Upper lobe of left lung (tissue), 6 donors: ENCODE measurements around the gene ZDHHC1. TPM values are rescaled to one million over a fixed set of nuclear protein-coding genes. Genes with fewer than 3 reads are reported as not detected.
A peak's percentile ranks its signal among the peaks of the same experiment; 100 is the strongest.

Experiments
- ATAC-seq, 2 donors: fragments of 200-7000 bp; cut with Tn5 transposase; one replicate each; pipeline ENCODE4 v1.9.1; 2022; ENCODE audit warnings: mild to moderate bottlenecking in 2 of 2, moderate library complexity in 2 of 2; ENCODE audit not compliant: low FRiP score in 2 of 2
- DNase-seq, 2 donors: peaks; one replicate each; pipeline ENCODE4 v3.0.0-alpha.2; 2019 to 2020
- H3K27ac ChIP-seq, 4 donors: fragments of 200-600 bp; sonication (generic); one replicate each; pipeline ENCODE4 v1.5.1; 2016 to 2019
- H3K27me3 ChIP-seq, 4 donors: fragments of 200-600 bp; sonication (generic); one replicate each; pipeline ENCODE4 v1.5.1; 2017 to 2019
- H3K36me3 ChIP-seq, 4 donors: fragments of 200-600 bp; sonication (generic); one replicate each; pipeline ENCODE4 v1.5.1; 2016 to 2019
- H3K4me1 ChIP-seq, 4 donors: fragments of 200-600 bp; sonication (generic); one replicate each; pipeline ENCODE4 v1.5.1; 2018 to 2019
- H3K4me3 ChIP-seq, 4 donors: fragments of 200-600 bp; sonication (generic); one replicate each; pipeline ENCODE4 v1.5.1; 2017 to 2019; ENCODE audit warnings: mild to moderate bottlenecking in 2 of 4, moderate library complexity in 1 of 4
- H3K9me3 ChIP-seq, 4 donors: fragments of 200-600 bp; sonication (generic); one replicate each; pipeline ENCODE4 v1.5.1; 2018 to 2019
- EP300 ChIP-seq, 4 donors: sonication (generic); formaldehyde crosslinking; IDR thresholded peaks; one replicate each; pipeline ENCODE4 v1.5.1; 2017; ENCODE audit warnings: antibody characterized with exemption in 4 of 4, control low read depth in 2 of 4
- POLR2A ChIP-seq, 4 donors: fragments of 450-650 bp; IDR thresholded peaks; one replicate each; pipeline ENCODE4 v1.5.1; 2016 to 2017; ENCODE audit warnings: antibody characterized with exemption in 4 of 4, mild to moderate bottlenecking in 2 of 4
- POLR2AphosphoS5 ChIP-seq, 2 donors: sonication (generic); formaldehyde crosslinking; IDR thresholded peaks; one replicate each; pipeline ENCODE4 v1.5.1; 2017; ENCODE audit warnings: antibody characterized with exemption in 2 of 2
- WGBS, 2 donors: methylation state at CpG; one replicate each; pipeline ENCODE4 v1.1.5; 2017 to 2018; 5-methylcytosine and 5-hydroxymethylcytosine counted together
- total RNA-seq, 6 donors: library from RNA; depleted of rRNA in 4 of 6; stranded (reverse); fragments of >200 nt in 4 of 6; gene quantifications; one replicate each; pipeline versions ENCODE4 v1.1.0 to v1.2.1, GENCODE V29; 2016 to 2021
- TF ChIP-seq, protein P1 (sequence below), 6 experiments: fragments of 450-650 bp in 4 of 6; fragments of 200-600 bp in 2 of 6; sonication (generic) in 2 of 6; IDR thresholded peaks; one replicate each; pipeline ENCODE4 v1.5.1; 2016 to 2019; ENCODE audit warnings: antibody characterized with exemption in 6 of 6
- donor health status: DM: no; HTN: no; CAD: no; lungs with moderate emphysema.
- donor health status: DM: no; HTN: yes; CAD: no; lungs with severe emphysema.

The ZDHHC1 gene
- total RNA-seq, 6 donors from 2014 or later: 14.7 to 49.2 (median 21.4) TPM

DNA sequence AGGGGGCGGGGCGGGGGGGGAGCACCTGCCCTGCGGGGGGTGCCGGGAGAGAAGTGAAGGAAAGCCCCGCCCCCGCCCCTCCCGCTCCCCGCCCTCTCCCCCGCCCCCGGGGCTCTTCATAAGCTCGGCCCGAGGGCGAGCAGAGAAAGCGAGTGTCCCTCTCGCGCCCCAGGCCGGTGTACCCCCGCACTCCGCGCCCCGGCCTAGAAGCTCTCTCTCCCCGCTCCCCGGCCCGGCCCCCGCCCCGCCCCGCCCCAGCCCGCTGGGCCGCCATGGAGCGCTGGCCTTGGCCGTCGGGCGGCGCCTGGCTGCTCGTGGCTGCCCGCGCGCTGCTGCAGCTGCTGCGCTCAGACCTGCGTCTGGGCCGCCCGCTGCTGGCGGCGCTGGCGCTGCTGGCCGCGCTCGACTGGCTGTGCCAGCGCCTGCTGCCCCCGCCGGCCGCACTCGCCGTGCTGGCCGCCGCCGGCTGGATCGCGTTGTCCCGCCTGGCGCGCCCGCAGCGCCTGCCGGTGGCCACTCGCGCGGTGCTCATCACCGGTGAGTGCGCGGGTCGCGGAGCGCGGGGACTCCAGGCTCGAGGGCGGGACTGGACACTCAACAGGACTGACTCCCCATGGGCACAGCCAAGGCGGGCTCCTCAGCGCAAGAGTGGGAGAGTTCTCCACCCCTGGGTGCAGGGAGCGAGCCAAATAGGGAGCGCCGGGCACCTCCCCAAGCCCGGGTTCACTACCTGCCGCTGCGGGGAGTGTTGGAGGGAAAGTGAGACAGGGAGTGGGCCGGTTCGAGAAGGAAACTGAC, 14.9 kb upstream of the ZDHHC1 start, which contains the start of gene HSD11B2:
HSD11B2 (plus strand) TSS at position 145 of the 798 bp plus-strand sequence; CDS start at position 273, 128 bp downstream.
- peak within 1 kb of the TSS; percentile 20 to 60 (median 51) for H3K4me3 ChIP-seq
- ATAC-seq: peak in 1 of 2 donors; percentile 73
- H3K4me1 ChIP-seq: peaks cover 27 to 41% (median 37%) of the 10 kb centered on the region in 4 donors
- H3K36me3 ChIP-seq: peaks cover 0 to 5% (median under 1%) of the 10 kb centered on the region in 4 donors
- no peaks in the 10 kb centered on the region for H3K9me3 ChIP-seq
- peak; percentile 63 to 93 for DNase-seq
- peaks cover 0 to 12% (median 4%) of the 10 kb centered on the region in 4 donors for H3K27me3 ChIP-seq
- no peak for TF ChIP-seq POLR2AphosphoS5 (IDR thresholded peaks at IDR 0.05)
- TF ChIP-seq, protein P1, sequence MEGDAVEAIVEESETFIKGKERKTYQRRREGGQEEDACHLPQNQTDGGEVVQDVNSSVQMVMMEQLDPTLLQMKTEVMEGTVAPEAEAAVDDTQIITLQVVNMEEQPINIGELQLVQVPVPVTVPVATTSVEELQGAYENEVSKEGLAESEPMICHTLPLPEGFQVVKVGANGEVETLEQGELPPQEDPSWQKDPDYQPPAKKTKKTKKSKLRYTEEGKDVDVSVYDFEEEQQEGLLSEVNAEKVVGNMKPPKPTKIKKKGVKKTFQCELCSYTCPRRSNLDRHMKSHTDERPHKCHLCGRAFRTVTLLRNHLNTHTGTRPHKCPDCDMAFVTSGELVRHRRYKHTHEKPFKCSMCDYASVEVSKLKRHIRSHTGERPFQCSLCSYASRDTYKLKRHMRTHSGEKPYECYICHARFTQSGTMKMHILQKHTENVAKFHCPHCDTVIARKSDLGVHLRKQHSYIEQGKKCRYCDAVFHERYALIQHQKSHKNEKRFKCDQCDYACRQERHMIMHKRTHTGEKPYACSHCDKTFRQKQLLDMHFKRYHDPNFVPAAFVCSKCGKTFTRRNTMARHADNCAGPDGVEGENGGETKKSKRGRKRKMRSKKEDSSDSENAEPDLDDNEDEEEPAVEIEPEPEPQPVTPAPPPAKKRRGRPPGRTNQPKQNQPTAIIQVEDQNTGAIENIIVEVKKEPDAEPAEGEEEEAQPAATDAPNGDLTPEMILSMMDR (IDR thresholded peaks at IDR 0.05): peak in 5 of 6 experiments; percentile 12 to 62 (median 35)
- H3K27ac ChIP-seq: peak within 1 kb of the TSS in 3 of 4 donors; percentile 44 to 75 (median 58)
- 3 to 19% methylated on average over 9 to 45 of the region's 87 CpGs for WGBS, 2 donors

DNA sequence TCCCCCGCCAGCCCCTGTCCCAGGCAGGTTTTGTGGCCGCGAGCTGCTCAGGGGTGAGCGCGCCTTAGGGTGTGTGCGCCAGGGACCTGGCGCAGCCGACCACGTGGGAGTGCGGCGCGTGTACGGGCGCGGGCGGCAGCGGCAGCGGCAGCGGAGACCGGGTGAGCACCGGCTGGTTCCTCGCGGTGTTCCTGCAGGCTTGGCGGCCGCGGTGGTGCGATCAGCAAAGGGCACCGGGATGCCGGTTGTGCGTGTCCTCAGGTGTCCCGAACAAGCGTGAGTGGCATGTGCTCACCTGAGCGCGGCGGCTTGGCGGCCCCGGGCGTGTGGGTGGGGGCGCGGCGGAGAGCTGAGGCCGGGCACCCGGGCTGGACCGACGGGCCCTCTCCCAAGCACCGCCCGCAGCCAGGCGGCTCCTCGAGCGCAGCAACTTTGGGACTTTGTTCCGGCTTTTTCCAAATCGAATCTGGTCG, 14.3 kb upstream of the ZDHHC1 start:
- TF ChIP-seq POLR2A (IDR thresholded peaks at IDR 0.05): no peak
- TF ChIP-seq, protein P1 (IDR thresholded peaks at IDR 0.05): peak in 2 of 6 experiments; percentile 4 to 11
- Histone ChIP-seq H3K36me3 (no peaks in the 10 kb centered on the region), H3K4me1 (peaks cover 27 to 41% (median 37%) of the 10 kb centered on the region in 4 donors), H3K4me3 (peak overlapping the region; percentile 20 to 60 (median 51)), H3K9me3 (no peaks in the 10 kb centered on the region), H3K27ac (peak overlapping the region in 3 of 4 donors; percentile 44 to 75 (median 58)), H3K27me3 (peaks cover 0 to 12% (median 4%) of the 10 kb centered on the region in 4 donors)
- WGBS, 2 donors: 1% methylated on average over 37 of the region's 53 CpGs; no CpG with 5 or more reads in 1 of the 2 donors
- ATAC-seq (peak in 1 of 2 donors; percentile 24), DNase-seq (peak in 1 of 2 donors; percentile 90)

DNA sequence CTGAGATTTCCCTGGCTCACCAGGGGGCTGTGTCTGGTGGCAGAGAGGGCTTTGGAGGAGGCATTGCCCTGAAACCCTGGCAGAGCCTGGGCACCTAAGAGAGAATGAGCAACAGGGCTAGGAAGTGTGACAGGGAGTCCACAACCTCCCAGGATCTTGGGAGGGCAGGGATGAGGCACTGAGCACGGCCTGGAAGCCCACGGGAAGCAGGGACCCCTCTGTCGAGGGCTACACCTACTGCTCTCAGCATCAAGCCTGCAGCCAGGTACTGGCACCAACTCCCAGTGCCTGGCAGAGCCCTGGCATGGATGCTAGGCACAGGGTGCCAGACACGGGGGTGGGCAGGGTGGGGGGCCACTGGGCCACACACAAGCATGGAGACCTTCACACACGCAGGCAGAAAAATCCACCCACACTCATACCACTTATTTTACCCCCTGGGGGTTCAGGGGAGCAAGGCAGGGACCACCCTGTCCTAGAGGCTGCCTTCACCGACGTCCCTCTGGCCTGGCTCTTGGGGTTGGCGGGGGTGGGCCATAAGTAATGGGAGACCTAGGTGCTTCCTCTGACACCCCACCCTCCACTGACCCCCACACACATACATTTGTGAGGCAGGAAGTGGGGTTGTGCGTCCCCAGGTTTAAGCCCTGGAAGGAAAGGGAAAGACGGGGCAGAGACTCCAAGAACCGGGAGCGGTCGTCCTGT, 13.7 kb upstream of the ZDHHC1 start:
- Histone ChIP-seq H3K4me3 (peak overlapping the region in 3 of 4 donors; percentile 46 to 60 (median 56)), H3K9me3 (no peaks in the 10 kb centered on the region), H3K4me1 (peaks cover 27 to 41% (median 37%) of the 10 kb centered on the region in 4 donors), H3K27ac (peak overlapping the region in 1 of 4 donors; percentile 58), H3K36me3 (no peaks in the 10 kb centered on the region), H3K27me3 (peaks cover 0 to 12% (median 4%) of the 10 kb centered on the region in 4 donors)
- ATAC-seq (no peak), DNase-seq (no peak)
- TF ChIP-seq EP300 (IDR thresholded peaks at IDR 0.05) (no peak), POLR2A (IDR thresholded peaks at IDR 0.05) (no peak), POLR2AphosphoS5 (IDR thresholded peaks at IDR 0.05) (no peak)
- TF ChIP-seq, protein P1 (IDR thresholded peaks at IDR 0.05): no peak
- WGBS, 2 donors: 47% methylated on average over 3 to 11 of the region's 13 CpGs

DNA sequence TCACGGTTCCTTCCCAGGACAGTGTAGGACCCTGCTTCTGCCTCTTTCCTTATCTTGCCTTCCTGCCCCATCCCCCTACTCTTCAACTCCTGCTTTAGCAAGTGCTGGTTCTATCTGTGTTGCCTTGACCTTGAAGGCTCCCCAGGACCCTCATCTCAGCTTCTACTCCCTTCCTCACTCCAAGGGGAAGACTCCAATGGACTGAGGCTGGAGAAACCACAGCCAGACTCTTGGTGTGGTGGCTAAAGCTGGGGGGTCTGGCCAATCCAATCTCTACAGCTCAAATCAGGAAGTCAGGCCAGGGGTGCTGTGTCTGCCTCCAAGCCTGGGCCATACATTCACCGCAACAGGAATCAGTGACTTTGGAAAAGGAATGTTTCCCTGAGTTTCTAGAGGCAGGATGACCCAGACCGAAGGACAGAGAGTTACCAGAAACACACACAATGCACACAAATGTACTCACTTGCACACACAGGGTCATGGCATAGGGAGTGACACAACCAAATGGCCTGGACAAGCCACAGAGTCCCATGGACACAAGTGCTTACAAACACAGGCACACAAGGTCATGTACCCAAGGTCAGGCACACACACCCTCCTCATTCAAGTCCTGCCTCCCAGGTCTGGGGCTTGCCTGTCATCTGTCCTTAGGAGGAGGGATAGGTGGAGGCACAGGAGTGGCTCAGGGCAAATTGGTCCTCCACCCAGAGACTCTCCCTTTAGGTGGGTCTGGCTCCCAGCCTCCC, 12.9 kb upstream of the ZDHHC1 start:
- Histone ChIP-seq H3K36me3 (no peaks in the 10 kb centered on the region), H3K27me3 (peaks cover 0 to 12% (median 4%) of the 10 kb centered on the region in 4 donors), H3K27ac (no peak overlapping the region), H3K9me3 (no peaks in the 10 kb centered on the region), H3K4me3 (no peak overlapping the region), H3K4me1 (peaks cover 27 to 45% (median 37%) of the 10 kb centered on the region in 4 donors)
- DNase-seq (no peak), ATAC-seq (no peak)
- 100% methylated on average over 3 of the region's 3 CpGs for WGBS, 2 donors
- TF ChIP-seq EP300 (IDR thresholded peaks at IDR 0.05) (no peak), POLR2A (IDR thresholded peaks at IDR 0.05) (no peak), POLR2AphosphoS5 (IDR thresholded peaks at IDR 0.05) (no peak)
- TF ChIP-seq, protein P1 (IDR thresholded peaks at IDR 0.05): no peak
